B cell (primary cell): ENCODE measurements around the gene ZFAND4. TPM values are rescaled to one million over a fixed set of nuclear protein-coding genes. Genes with fewer than 3 reads are reported as not detected.
"Not testable (repeated sequence)": the region's sequence is repeated elsewhere in the genome, so short reads cannot be mapped to it uniquely, and the experiment has no call there.

Experiments used
- ATAC-seq: fragments of 200-7000 bp; cut with Tn5 transposase; one replicate; pipeline ENCODE4 v1.10.0; 2021; ENCODE audit warnings: low read depth, mild to moderate bottlenecking, moderate number of reproducible peaks, moderate library complexity
- CTCF ChIA-PET: fragments of 350-600 bp; sonication (Branson Sonifier 250); formaldehyde crosslinking; loops from one replicate; lab custom pipeline; 2021; ENCODE audit warnings: antibody characterized with exemption, inconsistent platforms; lab: Charles Lee
- POLR2A ChIA-PET: fragments of 350-600 bp; sonication (Branson Sonifier 250); formaldehyde crosslinking; loops from one replicate; lab custom pipeline; 2021; ENCODE audit warnings: antibody characterized with exemption; lab: Charles Lee
- DNase-seq: peaks from one replicate; pipeline ENCODE4 v3.0.0; 2013
- H2AFZ ChIP-seq: 2 replicates; pipeline ENCODE4 v1.6.1; 2012; ENCODE audit warnings: mild to moderate bottlenecking, low read depth, low read length; ENCODE audit not compliant: insufficient read depth, poor library complexity, severe bottlenecking
- H3K27ac ChIP-seq, 2 donors: 1 replicate in 1 of 2; 2 replicates in 1 of 2; pipeline ENCODE4 v1.5.1; 2012 to 2013; ENCODE audit warnings: low read length in 2 of 2, mild to moderate bottlenecking in 2 of 2, moderate library complexity in 1 of 2
- H3K27me3 ChIP-seq, 4 experiments: fragments of 200-600 bp in 1 of 4; sonication (generic) in 1 of 4; replicated peaks in 1 of 4; 1 replicate in 2 of 4; 2 replicates in 2 of 4; pipeline versions ENCODE4 v1.6.1 to v1.7.0; 2013 to 2016; ENCODE audit warnings: low read length in 3 of 4, mild to moderate bottlenecking in 2 of 4, mixed read lengths in 1 of 4, moderate library complexity in 1 of 4; ENCODE audit not compliant: insufficient read depth in 4 of 4, control insufficient read depth in 3 of 4; ENCODE audit errors: control extremely low read depth in 1 of 4
- H3K36me3 ChIP-seq, 2 experiments: replicated peaks in 1 of 2; 1 replicate in 1 of 2; 2 replicates in 1 of 2; pipeline versions ENCODE4 v1.6.1 to v1.7.1; 2013; ENCODE audit warnings: low read length in 1 of 2; ENCODE audit not compliant: insufficient read depth in 2 of 2, control insufficient read depth in 1 of 2; ENCODE audit errors: control extremely low read depth in 1 of 2, extremely low read depth in 1 of 2
- H3K4me1 ChIP-seq, 2 donors: fragments of 200-600 bp in 1 of 2; sonication (generic) in 1 of 2; 1 replicate in 1 of 2; 2 replicates in 1 of 2; pipeline versions ENCODE4 v1.5.1 to v1.6.1; 2013 to 2017; ENCODE audit warnings: low read length in 2 of 2; ENCODE audit not compliant: control insufficient read depth in 2 of 2, insufficient read depth in 2 of 2
- H3K4me2 ChIP-seq: replicated peaks from 2 replicates; pipeline ENCODE3; 2012; ENCODE audit warnings: mild to moderate bottlenecking, low read depth, low read length; ENCODE audit not compliant: poor library complexity, severe bottlenecking
- H3K4me3 ChIP-seq, 5 experiments: fragments of 200-600 bp in 1 of 5; sonication (generic) in 1 of 5; 1 replicate in 3 of 5; 2 replicates in 2 of 5; pipeline versions ENCODE4 v1.5.1 to v1.7.0; 2011 to 2016; ENCODE audit warnings: low read length in 4 of 5, mild to moderate bottlenecking in 4 of 5, low read depth in 2 of 5, control low read depth in 1 of 5, moderate library complexity in 1 of 5; ENCODE audit not compliant: insufficient read depth in 1 of 5; ENCODE audit errors: control extremely low read depth in 1 of 5, extremely low read depth in 1 of 5
- H3K79me2 ChIP-seq: fragments of 200-600 bp; sonication (generic); one replicate; pipeline ENCODE4 v1.6.0; 2016; ENCODE audit warnings: low read length; ENCODE audit not compliant: control insufficient read depth, insufficient read depth
- H3K9ac ChIP-seq: fragments of 200-600 bp; sonication (generic); 2 replicates; pipeline ENCODE4 v1.6.1; 2017; ENCODE audit warnings: mild to moderate bottlenecking, low read length, moderate library complexity
- H3K9me3 ChIP-seq, 3 donors: one replicate each; pipeline versions ENCODE4 v1.6.1 to v1.7.1; 2013; ENCODE audit warnings: low read length in 2 of 3; ENCODE audit not compliant: control insufficient read depth in 2 of 3, insufficient read depth in 1 of 3; ENCODE audit errors: control extremely low read depth in 1 of 3
- H4K20me1 ChIP-seq: 2 replicates; pipeline ENCODE4 v1.6.0; 2012; ENCODE audit warnings: mild to moderate bottlenecking, low read length; ENCODE audit not compliant: insufficient read depth, control insufficient read depth, poor library complexity, severe bottlenecking
- H3K27ac Mint-ChIP-seq: one replicate; pipeline ENCODE4 v1.8.0; 2021; ENCODE audit warnings: mixed read lengths
- H3K27me3 Mint-ChIP-seq: one replicate; pipeline ENCODE4 v1.8.0; 2021; ENCODE audit warnings: mixed read lengths
- H3K4me1 Mint-ChIP-seq: one replicate; pipeline ENCODE4 v1.8.0; 2021; ENCODE audit warnings: mixed read lengths
- H3K4me3 Mint-ChIP-seq: one replicate; pipeline ENCODE4 v1.8.0; 2021; ENCODE audit warnings: mixed read lengths
- H3K9me3 Mint-ChIP-seq: one replicate; pipeline ENCODE4 v1.8.0; 2022; ENCODE audit warnings: mixed read lengths; ENCODE audit not compliant: insufficient read depth
- WGBS: methylation state at CpG from one replicate; pipeline ENCODE4 v1.1.5; 2013; ENCODE audit warnings: missing lambda C conversion rate; ENCODE audit not compliant: insufficient coverage; 5-methylcytosine and 5-hydroxymethylcytosine counted together
- intact Hi-C: fragments of 100-400 bp; cut with micrococcal nuclease; formaldehyde crosslinking; loops from one replicate; pipeline ENCODE4 v1.10.0; 2022
- polyA plus RNA-seq: library from polyadenylated mRNA; depleted of rRNA; stranded (reverse); fragments of >200 nt; gene quantifications from 2 replicates; pipeline ENCODE4 v1.2.3, GENCODE V29; 2012
- total RNA-seq, 2 donors: library from RNA; stranded (reverse); fragments of 120-200 nt in 1 of 2; gene quantifications; 1 replicate in 1 of 2; 2 replicates in 1 of 2; pipeline versions ENCODE4 v1.2.3 to v1.2.4, GENCODE V29; 2013 to 2022

Gene ZFAND4
- total and polyA plus RNA-seq, 2 donors (not counting 1 experiment from before 2014, with no cell fraction given), result 7.9 to 23.4 TPM

DNA sequence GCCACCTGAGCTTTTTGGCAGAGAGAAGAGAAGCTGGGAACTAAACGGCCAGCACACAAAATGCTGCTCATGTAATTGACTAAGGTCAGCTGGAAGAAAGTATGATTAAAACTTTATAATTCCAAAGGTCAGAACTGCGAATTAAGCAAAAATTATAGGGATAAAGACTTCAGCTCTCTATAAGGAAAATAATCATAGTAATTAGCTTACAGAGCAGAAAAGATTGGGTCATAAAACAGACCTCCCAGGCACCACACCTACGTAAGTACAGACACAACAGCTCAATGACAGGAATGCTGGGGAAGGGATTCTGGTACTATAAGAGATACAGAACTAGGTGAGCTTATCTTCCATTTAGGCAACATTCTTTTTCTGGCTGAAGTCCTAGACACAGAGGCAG is 44.5 kb upstream of the ZFAND4 start:
- H3K9me3 ChIP-seq, H3K27ac ChIP-seq, H3K27ac Mint-ChIP-seq, H3K4me3 Mint-ChIP-seq, CTCF ChIA-PET, H3K27me3 Mint-ChIP-seq, H3K4me1 ChIP-seq, intact Hi-C loops, H2AFZ ChIP-seq, H3K4me1 Mint-ChIP-seq, ATAC-seq, H4K20me1 ChIP-seq, H3K4me2 ChIP-seq, H3K79me2 ChIP-seq, DNase-seq, H3K4me3 ChIP-seq, POLR2A ChIA-PET, H3K9me3 Mint-ChIP-seq, H3K9ac ChIP-seq, H3K36me3 ChIP-seq, H3K27me3 ChIP-seq: not testable (repeated sequence)
- no CpG with 5 or more reads among the region's 3 CpGs for WGBS

DNA sequence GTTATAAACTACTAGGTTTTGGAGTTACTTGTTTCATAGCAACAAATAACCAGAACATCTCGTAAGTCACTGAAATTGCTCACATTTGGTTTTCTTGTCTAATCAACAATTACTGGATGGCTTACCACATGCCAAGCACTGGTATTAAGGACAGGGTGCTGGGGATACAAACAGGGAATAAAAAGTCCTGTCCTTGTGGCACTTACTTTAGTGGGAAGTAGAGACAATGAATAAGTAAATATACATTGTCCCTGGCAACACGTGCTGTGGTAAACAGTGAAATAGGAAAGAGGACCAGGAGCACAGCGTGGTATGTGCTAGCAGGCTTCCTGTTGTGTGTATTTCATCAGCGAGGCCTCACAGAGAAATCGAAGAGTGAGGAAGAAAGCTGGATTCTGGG is 38.7 kb upstream of the ZFAND4 start:
- H3K4me1 ChIP-seq, H3K9me3 ChIP-seq, DNase-seq, H4K20me1 ChIP-seq, H3K4me3 ChIP-seq, H3K4me3 Mint-ChIP-seq, intact Hi-C loops, H3K36me3 ChIP-seq, H3K4me2 ChIP-seq, H3K9ac ChIP-seq, POLR2A ChIA-PET, ATAC-seq, CTCF ChIA-PET, H3K27ac ChIP-seq, H3K79me2 ChIP-seq, H3K27me3 ChIP-seq, H3K27me3 Mint-ChIP-seq, H3K9me3 Mint-ChIP-seq, H2AFZ ChIP-seq, H3K4me1 Mint-ChIP-seq, H3K27ac Mint-ChIP-seq: not testable (repeated sequence)
- WGBS, result no CpG with 5 or more reads among the region's 5 CpGs

DNA sequence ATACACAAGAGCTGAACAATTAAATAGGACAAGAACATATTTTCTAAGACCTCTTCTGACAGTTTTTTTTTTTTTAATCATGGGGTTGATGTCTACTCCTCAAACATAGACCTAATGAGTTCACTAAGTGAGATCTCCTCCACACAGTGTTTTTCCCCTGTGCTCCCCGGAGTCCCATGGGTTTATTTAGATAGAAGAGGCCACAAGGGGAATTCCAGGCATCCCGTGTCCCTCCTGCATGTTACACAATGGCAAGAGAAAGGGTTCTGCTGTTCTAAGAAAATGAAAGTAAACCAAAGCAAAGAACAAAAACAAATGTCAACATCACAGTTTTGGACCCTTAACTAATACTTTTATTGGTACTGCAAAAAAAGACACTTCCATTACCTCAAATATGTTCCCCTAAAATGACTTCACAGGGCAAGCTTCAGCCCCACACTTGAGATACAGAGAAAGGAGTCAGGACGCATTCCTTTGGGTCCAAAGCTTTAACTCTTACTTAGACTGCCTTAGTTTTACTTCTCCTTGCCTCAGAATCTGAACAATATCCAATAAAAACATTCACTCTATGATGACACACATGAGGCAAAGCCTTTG is 37.7 kb upstream of the ZFAND4 start:
- H3K4me1 ChIP-seq, H4K20me1 ChIP-seq, H3K9me3 ChIP-seq, DNase-seq, H2AFZ ChIP-seq, H3K9me3 Mint-ChIP-seq, intact Hi-C loops, H3K9ac ChIP-seq, H3K27me3 Mint-ChIP-seq, H3K4me1 Mint-ChIP-seq, H3K4me2 ChIP-seq, H3K79me2 ChIP-seq, H3K4me3 ChIP-seq, CTCF ChIA-PET, H3K36me3 ChIP-seq, H3K27me3 ChIP-seq, H3K27ac ChIP-seq: not testable (repeated sequence)
- no CpG with 5 or more reads among the region's 3 CpGs for WGBS
- peak overlapping the region; percentile 65 for H3K27ac Mint-ChIP-seq
- POLR2A ChIA-PET, result interaction anchor here (0.7 kb wide), 1 partner anchor 188 kb away, joined by 3 read pairs; no protein-coding TSS in a partner anchor
- peak overlapping the region; percentile 48 for H3K4me3 Mint-ChIP-seq
- ATAC-seq, result peak; percentile 69

DNA sequence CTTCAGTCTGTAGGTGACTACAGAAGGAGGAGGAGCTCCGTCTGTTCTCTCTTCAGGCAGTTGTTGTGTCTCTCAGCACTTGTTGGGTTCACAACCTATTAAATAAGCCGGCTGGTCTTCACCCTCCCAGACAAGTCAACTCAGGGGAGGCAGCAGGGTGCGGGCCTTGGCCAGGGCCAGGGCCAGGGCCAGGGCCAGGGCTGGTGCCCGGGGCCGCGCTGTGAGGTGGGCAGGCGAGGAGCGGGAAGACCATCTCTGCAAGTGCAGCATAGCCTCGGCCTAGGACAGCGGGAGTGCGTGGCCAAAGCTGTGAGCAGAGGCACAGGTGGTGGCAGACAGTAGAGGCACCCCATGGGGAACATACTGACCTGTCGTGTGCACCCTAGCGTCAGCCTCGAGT is 5.9 kb upstream of the ZFAND4 start:
- H3K27me3 Mint-ChIP-seq, H3K9me3 ChIP-seq, POLR2A ChIA-PET, H3K27ac Mint-ChIP-seq, ATAC-seq, H4K20me1 ChIP-seq, H3K4me1 ChIP-seq, H3K9me3 Mint-ChIP-seq, H3K4me3 Mint-ChIP-seq, H3K4me2 ChIP-seq, DNase-seq, intact Hi-C loops, H3K4me3 ChIP-seq, CTCF ChIA-PET, H3K79me2 ChIP-seq, H3K36me3 ChIP-seq, H2AFZ ChIP-seq, H3K4me1 Mint-ChIP-seq, H3K27ac ChIP-seq, H3K27me3 ChIP-seq, H3K9ac ChIP-seq: not testable (repeated sequence)
- 91% methylated on average over 8 of the region's 14 CpGs for WGBS
